Measurements from ENCODE around the gene SEMA5A. TPM values are rescaled to one million over a fixed set of nuclear protein-coding genes. Genes with fewer than 3 reads are reported as not detected.

Gene SEMA5A
- total RNA-seq, 1 experiment from 2014 or later = 15.9 TPM

- no peak overlapping the region for H3K4me3 ChIP-seq
- no peak overlapping the region for H3K27ac ChIP-seq
- H3K9me3 ChIP-seq (replicated peaks) = no peaks in the 10 kb centered on the region
- peaks cover 9% of the 10 kb centered on the region for H3K4me1 ChIP-seq (replicated peaks)
- DNase-seq (ENCODE audit: low read depth in 1 of 2, low spot score in 2 of 2) = no peak
- H3K36me3 ChIP-seq = no peaks in the 10 kb centered on the region
- H3K27me3 ChIP-seq (replicated peaks) = no peaks in the 10 kb centered on the region
These were observed 379.4 kb downstream of the SEMA5A start for GRCh38 chr5:9166202-9167112.

- Histone ChIP-seq H3K4me1 (replicated peaks) (peaks cover 9% of the 10 kb centered on the region), H3K36me3 (no peaks in the 10 kb centered on the region), H3K27ac (no peak overlapping the region), H3K4me3 (no peak overlapping the region), H3K9me3 (replicated peaks) (no peaks in the 10 kb centered on the region), H3K27me3 (replicated peaks) (no peaks in the 10 kb centered on the region)
- DNase-seq (ENCODE audit: low read depth in 1 of 2, low spot score in 2 of 2) = no peak
These were observed 380.3 kb downstream of the SEMA5A start for GRCh38 chr5:9165546-9165945.

GRCh38 chr5:9160747-9161146, 385.1 kb downstream of the SEMA5A start:
- Histone ChIP-seq H3K27me3 (replicated peaks) (no peaks in the 10 kb centered on the region), H3K9me3 (replicated peaks) (no peaks in the 10 kb centered on the region), H3K27ac (no peak overlapping the region), H3K4me3 (no peak overlapping the region), H3K4me1 (replicated peaks) (no peaks in the 10 kb centered on the region), H3K36me3 (no peaks in the 10 kb centered on the region)
- DNase-seq (ENCODE audit: low read depth in 1 of 2, low spot score in 2 of 2) = no peak

GRCh38 chr5:9157811-9158210, 388.1 kb downstream of the SEMA5A start:
- H3K4me1 ChIP-seq (replicated peaks) = no peaks in the 10 kb centered on the region
- no peaks in the 10 kb centered on the region for H3K27me3 ChIP-seq (replicated peaks)
- H3K27ac ChIP-seq = no peak overlapping the region
- no peak overlapping the region for H3K4me3 ChIP-seq
- 0 out of 2 replicates have a peak, but pooled peaks cover 3% of the 10 kb centered on the region for H3K36me3 ChIP-seq
- DNase-seq (ENCODE audit: low read depth in 1 of 2, low spot score in 2 of 2) = no peak
- no peaks in the 10 kb centered on the region for H3K9me3 ChIP-seq (replicated peaks)

- Histone ChIP-seq H3K27ac (no peak overlapping the region), H3K4me1 (replicated peaks) (no peaks in the 10 kb centered on the region), H3K9me3 (replicated peaks) (no peaks in the 10 kb centered on the region), H3K4me3 (no peak overlapping the region), H3K27me3 (replicated peaks) (no peaks in the 10 kb centered on the region), H3K36me3 (0 out of 2 replicates have a peak, but pooled peaks cover 3% of the 10 kb centered on the region)
- DNase-seq (ENCODE audit: low read depth in 1 of 2, low spot score in 2 of 2) = no peak
These were observed 388.9 kb downstream of the SEMA5A start for GRCh38 chr5:9157020-9157419.

GRCh38 chr5:9156282-9156681, 389.6 kb downstream of the SEMA5A start:
- peak; percentile 62 to 77 for DNase-seq (ENCODE audit: low read depth in 1 of 2, low spot score in 2 of 2)
- H3K27ac ChIP-seq = no peak overlapping the region
- H3K27me3 ChIP-seq (replicated peaks) = no peaks in the 10 kb centered on the region
- no peaks in the 10 kb centered on the region for H3K4me1 ChIP-seq (replicated peaks)
- no peaks in the 10 kb centered on the region for H3K9me3 ChIP-seq (replicated peaks)
- H3K36me3 ChIP-seq = 0 out of 2 replicates have a peak, but pooled peaks cover 3% of the 10 kb centered on the region
- no peak overlapping the region for H3K4me3 ChIP-seq

- 0 out of 2 replicates have a peak, but pooled peaks cover 3% of the 10 kb centered on the region for H3K36me3 ChIP-seq
- DNase-seq (ENCODE audit: low read depth in 1 of 2, low spot score in 2 of 2) = no peak
- H3K4me1 ChIP-seq (replicated peaks) = no peaks in the 10 kb centered on the region
- no peak overlapping the region for H3K27ac ChIP-seq
- no peaks in the 10 kb centered on the region for H3K27me3 ChIP-seq (replicated peaks)
- no peaks in the 10 kb centered on the region for H3K9me3 ChIP-seq (replicated peaks)
- no peak overlapping the region for H3K4me3 ChIP-seq
These were observed 394.0 kb downstream of the SEMA5A start for GRCh38 chr5:9151684-9152427.

GRCh38 chr5:9149988-9150387, 395.9 kb downstream of the SEMA5A start:
- no peak overlapping the region for H3K27ac ChIP-seq
- H3K9me3 ChIP-seq (replicated peaks) = no peaks in the 10 kb centered on the region
- H3K4me3 ChIP-seq = no peak overlapping the region
- no peaks in the 10 kb centered on the region for H3K27me3 ChIP-seq (replicated peaks)
- DNase-seq (ENCODE audit: low read depth in 1 of 2, low spot score in 2 of 2) = no peak
- H3K36me3 ChIP-seq = peaks cover 5% of the 10 kb centered on the region
- no peaks in the 10 kb centered on the region for H3K4me1 ChIP-seq (replicated peaks)

- Histone ChIP-seq H3K36me3 (peaks cover 12% of the 10 kb centered on the region), H3K27me3 (replicated peaks) (no peaks in the 10 kb centered on the region), H3K4me3 (no peak overlapping the region), H3K4me1 (replicated peaks) (no peaks in the 10 kb centered on the region), H3K27ac (no peak overlapping the region), H3K9me3 (replicated peaks) (no peaks in the 10 kb centered on the region)
- no peak for DNase-seq (ENCODE audit: low read depth in 1 of 2, low spot score in 2 of 2)
These were observed 397.6 kb downstream of the SEMA5A start for GRCh38 chr5:9148242-9148641.

- no peak overlapping the region for H3K27ac ChIP-seq
- H3K36me3 ChIP-seq = peaks cover 12% of the 10 kb centered on the region
- H3K9me3 ChIP-seq (replicated peaks) = no peaks in the 10 kb centered on the region
- no peak for DNase-seq (ENCODE audit: low read depth in 1 of 2, low spot score in 2 of 2)
- H3K4me1 ChIP-seq (replicated peaks) = no peaks in the 10 kb centered on the region
- H3K27me3 ChIP-seq (replicated peaks) = no peaks in the 10 kb centered on the region; the same call in 1 of the 2 replicates
- no peak overlapping the region for H3K4me3 ChIP-seq
These were observed 405.2 kb downstream of the SEMA5A start for GRCh38 chr5:9140711-9141110.

GRCh38 chr5:9140202-9140601, 405.7 kb downstream of the SEMA5A start:
- Histone ChIP-seq H3K36me3 (peaks cover 12% of the 10 kb centered on the region), H3K27ac (no peak overlapping the region), H3K4me3 (no peak overlapping the region), H3K27me3 (replicated peaks) (no peaks in the 10 kb centered on the region; the same call in 1 of the 2 replicates), H3K4me1 (replicated peaks) (no peaks in the 10 kb centered on the region), H3K9me3 (replicated peaks) (no peaks in the 10 kb centered on the region)
- no peak for DNase-seq (ENCODE audit: low read depth in 1 of 2, low spot score in 2 of 2)

GRCh38 chr5:9139344-9139743, 406.5 kb downstream of the SEMA5A start:
- no peaks in the 10 kb centered on the region for H3K4me1 ChIP-seq (replicated peaks)
- no peak overlapping the region for H3K27ac ChIP-seq
- no peak overlapping the region for H3K4me3 ChIP-seq
- H3K27me3 ChIP-seq (replicated peaks) = no peaks in the 10 kb centered on the region; the same call in 1 of the 2 replicates
- H3K36me3 ChIP-seq = peaks cover 5% of the 10 kb centered on the region; the same call in 1 of the 2 replicates
- DNase-seq (ENCODE audit: low read depth in 1 of 2, low spot score in 2 of 2) = no peak
- no peaks in the 10 kb centered on the region for H3K9me3 ChIP-seq (replicated peaks)

GRCh38 chr5:9128136-9128535, 417.7 kb downstream of the SEMA5A start:
- no peaks in the 10 kb centered on the region for H3K27me3 ChIP-seq (replicated peaks)
- peaks cover 14% of the 10 kb centered on the region for H3K4me1 ChIP-seq (replicated peaks)
- DNase-seq (ENCODE audit: low read depth in 1 of 2, low spot score in 2 of 2) = no peak
- no peaks in the 10 kb centered on the region; the same call in 1 of the 2 replicates for H3K36me3 ChIP-seq
- H3K4me3 ChIP-seq = no peak overlapping the region
- no peak overlapping the region for H3K27ac ChIP-seq
- no peaks in the 10 kb centered on the region for H3K9me3 ChIP-seq (replicated peaks)

- no peaks in the 10 kb centered on the region for H3K9me3 ChIP-seq (replicated peaks)
- DNase-seq (ENCODE audit: low read depth in 1 of 2, low spot score in 2 of 2) = peak in 1 of 2 experiments; percentile 43
- H3K4me3 ChIP-seq = no peak overlapping the region
- H3K27ac ChIP-seq = peak overlapping the region; percentile 50
- H3K4me1 ChIP-seq (replicated peaks) = peaks cover 14% of the 10 kb centered on the region
- H3K36me3 ChIP-seq = no peaks in the 10 kb centered on the region; the same call in 1 of the 2 replicates
- no peaks in the 10 kb centered on the region for H3K27me3 ChIP-seq (replicated peaks)
These were observed 419.4 kb downstream of the SEMA5A start for GRCh38 chr5:9126490-9126889.
